GM19452 (cell line): ENCODE measurements around the gene PLCB1.

Experiments
- ATAC-seq: cut with Tn5 transposase; IDR thresholded peaks from one replicate; pipeline ENCODE4 v1.9.1; 2021; ENCODE audit not compliant: unreplicated experiment

PLCB1 gene

DNA sequence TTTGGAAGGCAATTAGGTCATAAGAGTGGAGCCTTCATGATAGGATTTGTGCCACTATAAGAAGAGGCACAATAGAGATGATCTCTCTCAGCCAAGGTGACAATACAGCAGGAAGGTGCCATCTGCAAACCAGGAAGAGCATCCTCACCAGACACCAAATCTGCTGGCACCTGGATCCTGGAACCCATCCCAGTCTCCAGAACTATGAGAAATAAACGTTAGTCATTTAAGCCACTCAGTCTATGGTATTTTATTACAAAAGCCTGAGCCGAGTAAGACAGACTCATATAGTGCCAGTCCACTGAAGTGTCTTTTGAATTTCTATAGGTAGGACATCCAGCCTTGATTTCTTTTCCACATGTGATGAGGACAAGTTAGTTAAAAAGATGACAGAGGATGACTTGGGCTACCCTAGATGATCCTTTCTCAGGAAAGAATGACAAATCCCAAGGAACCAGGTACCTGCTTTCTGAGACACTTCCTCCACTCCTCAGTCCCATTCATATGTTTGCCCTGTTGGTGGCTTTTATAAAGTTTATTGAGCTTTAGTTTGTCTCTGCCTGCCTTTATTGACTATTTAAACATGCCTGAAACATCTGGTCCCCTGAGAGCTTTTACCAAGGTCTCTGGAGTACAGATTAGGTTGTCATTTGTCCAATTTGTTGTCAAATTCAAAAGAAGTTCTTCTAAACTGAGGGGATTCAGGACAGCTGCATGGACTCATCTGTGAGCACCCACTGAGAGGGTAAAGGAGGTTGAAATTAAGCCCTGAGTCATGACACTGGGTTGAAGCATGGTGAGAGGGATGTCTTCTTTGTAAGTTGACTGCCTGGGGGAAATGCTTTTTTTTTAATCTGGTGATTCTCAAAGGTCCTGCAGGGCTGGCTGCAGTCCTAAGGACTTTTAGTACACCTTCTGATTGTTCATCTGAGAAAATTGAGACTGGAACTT is 771.9 kb downstream of the PLCB1 start:
- no peak for ATAC-seq

DNA sequence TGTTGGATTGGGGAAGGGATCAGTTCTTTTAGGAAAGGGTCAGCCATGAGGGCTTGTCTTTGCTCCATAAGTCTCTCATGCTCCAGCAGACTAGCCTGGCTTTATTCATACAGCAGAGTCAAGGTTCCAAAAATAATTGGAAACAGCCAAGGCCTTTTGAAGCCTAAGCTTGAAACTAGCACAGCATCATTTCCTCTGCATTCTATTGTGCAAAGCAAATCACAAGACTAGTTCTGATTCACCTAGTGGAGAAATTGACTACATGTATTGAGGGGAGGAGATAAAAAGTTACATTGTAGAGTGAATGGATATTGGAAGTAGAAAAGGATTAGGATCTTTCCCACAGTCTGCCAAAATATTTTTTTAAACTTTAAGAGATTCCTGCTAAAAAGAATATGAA is 777.5 kb downstream of the PLCB1 start:
- no peak for ATAC-seq

GRCh38 chr20:8912096-8912495 is 780.0 kb downstream of the PLCB1 start:
- ATAC-seq, result no peak

- no peak for ATAC-seq
Measured at GRCh38 chr20:8912731-8913130, 780.7 kb downstream of the PLCB1 start.

DNA sequence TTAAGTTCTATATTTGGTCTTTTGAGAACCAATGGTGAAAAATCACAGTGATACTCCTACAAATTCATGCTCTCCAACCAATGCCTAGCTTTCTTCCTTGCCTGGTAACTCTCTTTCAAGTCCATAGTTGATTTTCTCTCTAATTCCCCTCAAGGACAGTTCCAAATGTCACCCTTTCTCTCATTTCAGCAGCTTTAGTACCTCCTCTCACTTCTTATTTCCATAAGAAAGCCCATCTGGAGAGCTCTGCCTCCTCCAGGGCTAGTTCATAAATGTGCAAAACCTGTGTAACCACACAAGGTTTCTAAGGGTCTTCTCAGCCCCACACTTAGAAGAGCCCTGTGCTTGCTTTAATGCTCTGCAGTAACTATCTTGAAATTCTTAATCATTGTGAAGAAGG is 781.4 kb downstream of the PLCB1 start:
- no peak for ATAC-seq

- no peak for ATAC-seq
Measured at GRCh38 chr20:8914421-8914820, 782.4 kb downstream of the PLCB1 start.

- ATAC-seq, result no peak
Measured at GRCh38 chr20:8917084-8917483, 785.0 kb downstream of the PLCB1 start.

- no peak for ATAC-seq
Measured at GRCh38 chr20:8918145-8918544, 786.1 kb downstream of the PLCB1 start.

DNA sequence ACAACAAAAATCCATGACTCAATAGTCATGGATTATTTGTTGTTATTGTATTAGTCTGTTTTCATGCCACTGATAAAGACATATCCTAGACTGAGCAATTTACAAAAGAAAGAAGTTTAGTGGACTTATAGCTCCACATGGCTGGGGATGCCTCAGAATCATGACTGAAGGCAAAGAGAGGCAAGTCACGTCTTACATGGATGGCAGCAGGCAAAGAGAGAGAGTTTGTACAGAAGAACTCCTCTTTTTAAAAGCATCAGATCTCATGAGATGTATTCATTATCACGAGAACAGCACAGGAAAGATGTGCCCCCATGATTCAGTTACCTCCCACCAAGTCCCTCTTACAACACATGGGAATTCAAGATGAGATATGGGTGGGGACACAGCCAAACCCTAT is 792.5 kb downstream of the PLCB1 start:
- no peak for ATAC-seq

DNA sequence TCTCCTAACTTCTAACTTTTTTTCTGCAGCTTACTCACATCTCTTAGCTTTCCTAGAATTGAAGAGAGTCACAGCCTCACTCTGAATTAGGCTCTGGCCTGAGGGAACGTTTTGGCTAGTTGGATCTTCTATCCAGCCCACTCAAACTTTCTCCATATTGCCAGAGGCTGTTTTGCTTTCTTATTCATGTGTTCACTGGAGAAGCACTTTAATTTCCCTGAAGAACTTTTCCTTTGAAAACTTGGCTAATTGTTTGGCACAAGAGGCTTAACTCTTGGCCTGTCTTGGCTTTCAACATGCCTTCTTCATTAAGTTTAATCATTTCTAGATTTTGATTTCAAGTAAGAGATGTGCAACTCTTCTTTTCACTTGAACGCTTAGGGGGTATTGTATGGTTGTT is 798.7 kb downstream of the PLCB1 start:
- ATAC-seq, result no peak

GRCh38 chr20:8932192-8933165 is 800.4 kb downstream of the PLCB1 start:
- no peak for ATAC-seq

- no peak for ATAC-seq
Measured at GRCh38 chr20:8933381-8933807, 801.3 kb downstream of the PLCB1 start.

GRCh38 chr20:8934362-8934761 is 802.3 kb downstream of the PLCB1 start:
- ATAC-seq, result no peak
